ENCODE results near the gene SIDT2.

DNA sequence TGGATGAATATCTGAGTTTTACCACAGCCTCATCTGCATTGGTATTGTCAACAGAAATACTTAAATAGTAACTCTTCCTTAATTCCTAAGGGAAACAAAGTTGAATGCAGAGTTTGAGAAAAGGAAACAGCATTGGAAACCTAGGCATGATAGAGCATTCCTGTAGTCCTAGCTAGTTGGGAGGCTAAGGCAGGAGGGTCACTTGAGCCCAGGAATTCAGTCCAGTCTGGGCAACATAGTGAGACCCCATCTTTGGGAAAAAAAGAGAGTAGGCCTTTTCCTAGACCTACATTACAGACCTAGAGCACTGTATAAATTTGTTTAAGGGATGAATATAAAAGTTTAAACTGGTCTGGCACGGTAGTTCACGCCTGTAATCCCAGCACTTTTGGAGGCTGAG is 21.0 kb upstream of the SIDT2 start:
- TF ChIP-seq, protein P1, sequence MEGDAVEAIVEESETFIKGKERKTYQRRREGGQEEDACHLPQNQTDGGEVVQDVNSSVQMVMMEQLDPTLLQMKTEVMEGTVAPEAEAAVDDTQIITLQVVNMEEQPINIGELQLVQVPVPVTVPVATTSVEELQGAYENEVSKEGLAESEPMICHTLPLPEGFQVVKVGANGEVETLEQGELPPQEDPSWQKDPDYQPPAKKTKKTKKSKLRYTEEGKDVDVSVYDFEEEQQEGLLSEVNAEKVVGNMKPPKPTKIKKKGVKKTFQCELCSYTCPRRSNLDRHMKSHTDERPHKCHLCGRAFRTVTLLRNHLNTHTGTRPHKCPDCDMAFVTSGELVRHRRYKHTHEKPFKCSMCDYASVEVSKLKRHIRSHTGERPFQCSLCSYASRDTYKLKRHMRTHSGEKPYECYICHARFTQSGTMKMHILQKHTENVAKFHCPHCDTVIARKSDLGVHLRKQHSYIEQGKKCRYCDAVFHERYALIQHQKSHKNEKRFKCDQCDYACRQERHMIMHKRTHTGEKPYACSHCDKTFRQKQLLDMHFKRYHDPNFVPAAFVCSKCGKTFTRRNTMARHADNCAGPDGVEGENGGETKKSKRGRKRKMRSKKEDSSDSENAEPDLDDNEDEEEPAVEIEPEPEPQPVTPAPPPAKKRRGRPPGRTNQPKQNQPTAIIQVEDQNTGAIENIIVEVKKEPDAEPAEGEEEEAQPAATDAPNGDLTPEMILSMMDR (IDR thresholded peaks at IDR 0.05) = no peak
- TF ChIP-seq ZFX (IDR thresholded peaks at IDR 0.05; ENCODE audit: borderline replicate concordance) = no peak
